Fibroblast of villous mesenchyme (primary cell): ENCODE measurements around the gene SMIM15. TPM values are rescaled to one million over a fixed set of nuclear protein-coding genes. Genes with fewer than 3 reads are reported as not detected.

ENCODE experiments used
- DNase-seq: peaks from one replicate; pipeline ENCODE4 v3.0.0-alpha.2; 2010; ENCODE audit warnings: low read depth
- H3K4me3 ChIP-seq: 2 replicates; pipeline ENCODE4 v1.5.1; 2011; ENCODE audit warnings: low read depth, mild to moderate bottlenecking, low read length
- CTCF ChIP-seq: IDR thresholded peaks from 2 replicates; pipeline ENCODE4 v1.5.1; 2012; ENCODE audit warnings: low read depth, mild to moderate bottlenecking, low read length; ENCODE audit not compliant: insufficient read depth
- total RNA-seq: library from RNA; depleted of rRNA; stranded (reverse); fragments of >200 nt; gene quantifications from 2 replicates; pipeline ENCODE4 v1.2.3, GENCODE V29; 2012

Gene SMIM15
- total RNA-seq, 1 donor = 39.3 TPM

- no peak overlapping the region for H3K4me3 ChIP-seq
- no peak for TF ChIP-seq CTCF
- DNase-seq = no peak
Observed at GRCh38 chr5:61141801-61142200, 20.5 kb downstream of the SMIM15 start.

- no peak for DNase-seq
- no peak overlapping the region for H3K4me3 ChIP-seq
Observed at GRCh38 chr5:61139931-61140330, 22.3 kb downstream of the SMIM15 start.

DNA sequence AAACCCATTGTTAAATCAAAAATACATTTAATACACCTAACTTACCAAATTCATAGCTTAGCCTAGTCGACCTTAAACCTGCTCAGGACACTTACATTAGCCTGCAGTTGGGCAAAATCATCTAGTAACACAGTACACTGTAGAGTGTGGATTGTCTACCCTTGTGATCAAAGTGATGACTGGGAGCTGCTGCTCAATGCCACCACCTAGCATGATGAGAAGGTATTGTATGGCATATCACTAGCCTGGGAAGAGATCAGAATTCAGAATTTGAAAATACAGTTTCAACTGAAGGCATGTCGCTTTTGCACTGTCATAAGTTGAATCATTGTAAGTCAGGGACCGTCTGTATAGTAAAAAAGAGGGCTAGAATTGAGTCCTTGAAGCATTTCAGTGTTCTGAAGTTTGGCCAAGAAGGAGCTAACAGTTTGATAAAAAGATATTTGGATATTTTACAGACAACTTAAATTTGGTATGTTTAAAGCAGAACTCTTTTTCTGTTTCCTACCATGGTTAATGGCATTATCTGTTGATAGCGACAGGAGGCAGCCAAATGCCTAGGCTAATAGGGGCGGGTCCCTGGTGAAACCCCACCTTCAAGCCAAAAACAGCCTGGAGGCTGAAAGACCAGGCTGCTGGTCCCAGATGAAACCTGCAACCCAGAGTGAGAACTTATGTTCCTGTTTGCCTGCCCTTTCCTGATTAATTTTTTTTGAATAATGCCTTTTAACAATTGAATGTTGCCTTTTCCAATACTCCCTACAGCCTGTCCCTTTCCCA lies 23.0 kb downstream of the SMIM15 start:
- TF ChIP-seq CTCF = peak; percentile 51
- no peak overlapping the region for H3K4me3 ChIP-seq
- DNase-seq = no peak

More at GRCh38 chr5:61139931-61140330, 22.3 kb downstream of the SMIM15 start:
- TF ChIP-seq CTCF = no peak

DNA sequence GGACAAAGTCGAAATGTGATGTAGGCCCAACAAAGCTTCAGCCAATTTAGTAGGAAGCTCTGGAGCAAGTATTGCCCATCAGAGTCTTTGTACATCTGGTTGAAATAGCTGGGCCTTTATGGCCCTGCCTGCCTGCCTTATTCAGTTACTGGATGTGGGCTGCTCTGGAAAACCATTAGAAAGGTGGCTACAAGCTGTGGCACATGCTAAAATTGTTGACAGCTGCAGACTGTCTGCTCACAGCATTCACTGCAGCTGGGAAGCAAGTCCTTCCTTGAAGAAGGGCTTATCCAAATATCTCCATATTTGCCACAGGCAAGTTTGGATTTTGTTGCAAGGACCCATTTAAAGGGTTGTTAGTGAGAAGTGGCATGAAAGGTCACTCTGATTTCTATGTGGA lies 24.4 kb downstream of the SMIM15 start:
- DNase-seq = no peak
- H3K4me3 ChIP-seq = no peak overlapping the region
- no peak for TF ChIP-seq CTCF

GRCh38 chr5:61132559-61132958 lies 29.7 kb downstream of the SMIM15 start:
- H3K4me3 ChIP-seq = no peak overlapping the region
- peak; percentile 70 for DNase-seq
- peak; percentile 18 for TF ChIP-seq CTCF

- no peak for TF ChIP-seq CTCF
- no peak overlapping the region for H3K4me3 ChIP-seq
- DNase-seq = no peak
Observed at GRCh38 chr5:61130289-61130688, 32.0 kb downstream of the SMIM15 start.

DNA sequence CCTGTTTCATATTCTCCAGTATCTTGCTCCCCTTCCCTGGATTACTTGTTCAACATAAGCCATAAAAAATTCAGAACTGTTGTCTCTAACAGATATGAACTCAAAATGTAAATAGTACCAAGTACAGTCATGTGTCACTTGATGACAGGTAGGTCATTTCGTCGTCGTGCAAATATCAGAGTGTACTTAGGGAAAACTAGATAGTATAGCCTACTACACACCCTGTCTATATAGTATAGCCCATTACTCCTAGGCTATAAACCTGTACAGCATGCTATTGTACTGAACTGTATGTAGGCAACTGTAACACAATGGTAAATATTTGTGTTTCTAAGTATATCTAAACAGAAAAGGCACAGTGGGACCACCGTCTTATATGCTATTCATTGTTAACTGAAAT lies 39.1 kb downstream of the SMIM15 start:
- DNase-seq = no peak
- no peak overlapping the region for H3K4me3 ChIP-seq
- no peak for TF ChIP-seq CTCF
